NCI-H2227 treated with DMSO at 0.1 percent for 48 hours (cell line): ENCODE data around the gene SND1.

Source experiments
- DNase-seq: peaks from one replicate; lab custom pipeline; 2025; lab: John Stamatoyannopoulos, UW

Gene SND1

DNA sequence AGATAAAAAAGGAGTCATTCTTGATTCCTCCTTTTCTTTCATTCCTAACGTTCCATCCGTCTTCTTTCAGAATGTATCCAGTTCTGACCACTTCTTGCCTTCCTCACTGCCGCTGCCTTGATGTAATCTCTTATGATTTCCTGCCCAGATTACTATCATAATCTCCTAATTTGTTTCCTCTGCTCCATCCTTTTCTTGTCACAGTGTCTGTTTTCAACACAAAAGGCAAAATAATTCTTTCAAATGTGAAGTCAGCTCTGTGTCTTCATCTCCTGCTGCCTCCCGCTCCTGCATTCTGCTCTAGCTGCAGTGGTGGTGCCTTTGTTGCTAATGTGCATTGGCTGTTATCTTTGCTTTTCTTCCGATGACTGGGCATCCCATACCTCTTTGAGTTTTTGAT is 150.9 kb downstream of the SND1 start:
- no peak for DNase-seq

DNA sequence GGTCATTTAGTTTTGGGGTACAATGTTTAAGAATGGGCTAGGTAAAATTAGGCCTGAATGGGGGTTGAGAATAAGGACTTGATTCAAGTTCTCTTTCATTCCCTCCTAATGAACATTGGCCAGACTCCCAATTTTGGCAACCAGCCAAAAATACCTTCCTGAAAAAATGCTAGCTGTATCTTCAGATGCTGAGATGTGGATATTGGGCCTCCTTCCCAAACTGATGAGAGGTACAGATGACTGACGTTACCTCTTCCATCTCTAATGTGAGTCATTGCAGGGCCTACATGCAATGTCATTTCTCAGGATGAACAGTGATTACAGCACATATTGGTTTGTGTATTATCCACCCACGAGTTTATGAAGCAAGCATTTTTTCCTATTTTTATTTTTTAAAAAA is 151.6 kb downstream of the SND1 start:
- DNase-seq: no peak

DNA sequence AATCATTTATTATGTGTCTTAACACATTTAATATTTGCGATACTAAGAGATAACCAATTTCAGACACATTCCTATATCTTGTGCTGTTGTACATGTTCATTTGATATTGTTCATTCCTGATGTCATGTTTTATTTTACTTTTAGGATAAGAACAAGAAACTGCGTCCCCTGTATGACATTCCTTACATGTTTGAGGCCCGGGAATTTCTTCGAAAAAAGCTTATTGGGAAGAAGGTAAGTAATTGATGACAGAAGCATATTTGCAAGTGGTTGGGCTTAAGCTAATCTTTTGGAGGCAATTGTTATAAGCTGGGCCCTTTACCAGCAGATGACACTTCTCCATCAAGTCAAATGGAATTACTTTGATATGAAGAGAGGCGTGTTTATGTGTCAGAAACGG is 155.3 kb downstream of the SND1 start:
- no peak for DNase-seq

DNA sequence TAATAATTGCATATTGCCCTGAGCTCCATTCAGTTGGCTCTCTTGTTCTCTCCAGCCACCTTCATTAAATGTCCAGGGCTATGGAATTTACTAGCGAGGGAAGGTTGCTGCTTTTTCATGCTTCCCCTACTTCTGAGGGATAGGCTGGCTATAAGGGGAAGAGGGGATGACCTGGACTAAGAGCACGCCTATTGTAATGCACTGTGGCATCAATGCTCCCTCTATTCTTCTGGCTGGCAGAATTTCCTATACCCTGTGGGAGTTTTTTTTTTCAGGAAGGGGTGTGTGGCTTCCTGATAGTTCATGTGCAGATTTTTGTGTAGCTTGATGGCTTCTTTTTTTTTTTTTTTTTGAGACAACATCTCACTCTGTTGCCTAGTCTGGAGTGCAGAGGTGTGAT is 155.8 kb downstream of the SND1 start:
- no peak for DNase-seq

DNA sequence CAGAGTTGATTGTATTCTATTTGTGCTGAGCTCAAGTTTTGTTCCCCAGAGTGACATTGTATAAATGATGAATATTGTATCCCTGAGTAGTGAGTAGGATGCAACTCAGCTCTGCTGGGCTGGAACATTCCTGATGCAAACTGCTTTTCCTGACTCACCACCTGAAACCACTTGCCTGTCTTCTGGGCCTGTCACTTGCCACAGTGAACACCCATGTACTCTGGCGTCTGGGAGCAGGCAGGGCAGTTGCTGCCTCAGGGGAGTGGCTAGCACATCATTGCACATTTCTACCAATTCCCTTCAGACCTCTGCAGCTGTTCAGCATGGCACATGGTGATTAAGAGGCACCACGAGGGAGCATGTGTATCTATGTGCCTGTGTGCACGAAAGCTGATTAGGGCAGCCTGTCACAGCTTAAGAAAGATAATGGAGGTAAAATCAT is 157.3 kb downstream of the SND1 start:
- peak; percentile 59 for DNase-seq

DNA sequence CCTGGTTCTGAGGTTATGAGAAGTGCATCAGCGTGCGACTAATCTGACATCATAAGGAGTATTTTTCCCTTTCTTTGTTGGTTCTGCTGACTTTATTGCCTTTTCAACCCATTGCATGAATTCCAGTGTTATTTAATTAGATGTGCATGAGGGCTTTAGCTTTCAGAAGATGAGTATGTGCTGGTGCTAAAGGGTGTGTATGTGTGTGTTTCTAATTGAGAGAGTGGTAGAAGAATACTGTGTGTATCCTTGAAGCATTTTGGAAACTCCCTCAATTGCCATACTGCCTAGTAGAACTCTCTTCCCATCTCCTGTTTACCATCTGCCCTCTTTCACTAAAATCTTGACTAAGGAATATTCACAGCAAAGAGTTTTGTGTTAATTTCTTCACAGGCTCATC is 158.1 kb downstream of the SND1 start:
- DNase-seq: no peak

DNA sequence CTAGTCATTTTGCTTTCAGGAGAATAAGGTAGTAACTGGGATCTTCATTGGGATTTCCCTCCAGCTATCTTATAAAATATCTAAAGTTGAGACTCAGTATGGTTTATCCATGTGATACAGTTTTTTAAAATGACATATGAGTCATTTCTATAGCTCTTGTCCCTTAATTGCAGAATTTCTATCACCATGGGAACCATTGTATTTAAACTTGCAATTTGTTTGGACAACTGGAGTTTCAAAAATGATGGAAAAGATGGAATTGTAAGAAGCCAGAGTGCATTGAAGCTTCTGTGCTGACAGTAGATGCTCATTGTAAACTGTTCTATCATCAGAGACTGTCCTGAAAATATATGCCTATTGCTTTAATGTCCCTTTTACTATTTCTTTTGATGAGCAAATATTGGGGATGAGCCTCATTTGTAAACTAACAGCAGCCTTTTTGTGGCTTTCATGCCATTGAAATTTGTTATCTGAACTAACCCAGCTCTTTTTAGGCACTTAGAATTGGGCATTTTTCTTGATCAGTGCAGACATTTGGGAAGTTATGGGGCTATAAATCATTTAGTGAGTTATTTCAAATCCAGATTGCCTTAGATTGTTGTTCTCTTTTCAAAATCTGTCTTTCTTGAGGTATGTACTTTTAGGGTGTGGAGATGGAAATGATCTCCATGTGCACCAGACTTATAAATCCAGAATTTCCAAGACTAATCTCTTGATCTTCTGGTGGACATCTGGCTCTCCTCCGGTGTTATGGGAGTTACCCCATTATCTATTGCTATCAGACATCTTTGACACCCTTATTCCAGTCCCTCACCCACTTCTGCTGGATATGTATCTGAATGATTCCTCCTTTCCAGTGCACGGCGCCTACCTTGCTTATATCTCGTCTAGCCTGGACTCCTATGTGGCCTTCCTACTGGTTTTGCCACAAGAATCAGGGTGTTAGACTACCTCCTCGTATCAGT is 159.0 kb downstream of the SND1 start:
- no peak for DNase-seq

DNA sequence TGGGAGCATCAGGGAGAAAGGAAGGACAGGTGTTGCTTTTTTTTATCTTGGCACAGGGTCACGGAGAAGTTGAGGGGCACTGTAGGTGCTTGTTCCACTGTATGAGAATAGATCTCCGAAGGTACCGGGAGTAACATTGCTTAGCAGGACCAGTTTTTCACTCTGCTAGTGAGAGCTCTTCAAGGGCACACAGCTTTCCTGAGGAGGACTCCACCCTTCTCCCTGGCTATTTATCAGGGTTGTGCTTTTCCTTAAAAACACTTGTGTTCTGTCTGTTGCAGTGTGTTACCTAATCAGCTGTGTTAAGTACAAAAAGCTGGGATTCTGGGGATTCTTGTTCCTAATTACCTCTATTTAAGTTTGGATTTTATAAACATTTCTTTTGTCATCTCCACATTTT is 160.5 kb downstream of the SND1 start:
- DNase-seq: no peak

DNA sequence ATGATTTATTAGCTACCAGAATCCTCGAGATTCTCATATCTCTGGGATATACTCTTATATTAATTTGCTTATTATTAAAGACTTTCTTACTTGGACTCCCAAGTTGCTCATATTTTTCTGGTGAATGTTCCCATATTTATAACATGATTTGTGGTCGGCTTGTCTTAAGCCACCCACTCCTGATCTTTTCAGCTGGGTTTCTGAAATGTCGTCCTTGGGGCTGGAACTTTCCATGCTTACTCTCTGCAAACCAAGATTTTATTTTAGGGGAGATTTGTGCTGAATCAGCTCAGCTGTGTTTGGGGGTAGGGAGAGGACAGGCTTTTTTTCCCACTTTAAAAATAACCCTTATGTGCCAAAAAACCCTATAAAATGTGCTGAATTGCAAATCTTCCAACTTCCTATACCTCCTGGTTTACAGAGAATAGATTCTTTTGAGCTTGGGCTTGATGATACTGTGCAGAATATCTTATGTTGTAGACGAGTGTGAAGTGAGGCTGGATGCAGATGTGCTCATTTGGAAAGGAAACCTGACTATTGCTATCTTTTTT is 162.1 kb downstream of the SND1 start:
- DNase-seq: no peak

DNA sequence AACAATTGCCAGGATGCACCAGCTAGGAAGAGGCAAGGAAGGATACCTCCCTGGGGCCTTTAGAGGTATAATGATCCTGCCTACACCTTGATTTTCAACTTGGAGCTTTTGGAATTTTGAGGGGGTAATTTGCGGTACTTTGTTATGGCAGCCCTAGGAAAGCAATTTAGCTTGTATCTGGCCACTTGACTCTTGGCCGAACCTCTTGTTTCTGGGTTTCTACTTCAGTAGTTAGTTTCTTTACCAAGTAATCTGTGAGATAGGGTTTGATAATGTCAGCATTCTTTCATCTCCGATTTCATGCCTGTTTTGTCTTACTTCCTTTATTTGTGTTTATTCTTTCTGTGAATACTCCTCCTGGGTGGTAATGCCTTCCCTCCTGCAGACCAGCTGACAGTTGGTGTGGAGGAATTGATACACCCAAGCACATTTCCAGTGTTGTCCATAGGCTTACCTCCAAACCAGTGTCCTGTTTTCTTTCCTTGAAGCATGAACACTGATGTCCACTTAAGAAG is 163.7 kb downstream of the SND1 start:
- no peak for DNase-seq

DNA sequence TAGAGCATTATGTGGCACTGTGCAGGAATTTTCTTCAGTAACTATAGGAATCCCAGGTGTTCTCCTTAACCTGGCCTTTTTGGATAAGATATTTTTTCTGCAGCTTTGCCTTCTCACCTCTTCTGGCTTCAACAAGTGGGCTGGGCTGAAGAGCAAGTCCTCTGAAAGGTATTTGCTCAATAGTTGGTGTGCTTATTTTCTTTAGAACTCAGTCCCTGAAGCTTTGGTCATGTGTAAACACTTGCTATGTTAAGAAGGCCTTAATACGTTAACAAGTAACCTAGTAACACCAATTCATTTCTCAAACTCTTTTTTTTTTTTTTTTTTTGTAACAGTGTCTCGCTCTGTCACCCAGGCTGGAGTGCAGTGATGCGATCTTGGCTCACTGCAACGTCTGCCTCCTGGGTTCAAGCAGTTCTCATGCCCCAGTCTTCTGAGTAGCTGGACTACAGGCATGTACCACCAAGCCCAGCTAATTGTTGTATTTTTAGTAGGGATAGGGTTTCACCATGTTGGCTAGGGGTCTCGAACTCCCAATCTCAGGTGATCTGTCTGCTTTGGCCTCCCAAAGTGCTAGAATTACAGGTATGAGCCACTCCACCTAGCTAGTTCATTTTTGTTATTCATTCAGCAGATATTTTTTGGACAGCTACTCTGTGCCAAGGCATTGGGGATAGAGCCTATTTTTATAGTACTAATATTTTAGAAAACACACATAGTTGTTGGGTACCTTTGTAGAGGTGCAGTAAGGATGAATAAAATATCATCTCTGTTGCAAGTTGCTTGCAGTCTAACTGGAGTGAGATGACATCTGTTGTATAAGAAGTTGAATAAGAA is 164.6 kb downstream of the SND1 start:
- no peak for DNase-seq

DNA sequence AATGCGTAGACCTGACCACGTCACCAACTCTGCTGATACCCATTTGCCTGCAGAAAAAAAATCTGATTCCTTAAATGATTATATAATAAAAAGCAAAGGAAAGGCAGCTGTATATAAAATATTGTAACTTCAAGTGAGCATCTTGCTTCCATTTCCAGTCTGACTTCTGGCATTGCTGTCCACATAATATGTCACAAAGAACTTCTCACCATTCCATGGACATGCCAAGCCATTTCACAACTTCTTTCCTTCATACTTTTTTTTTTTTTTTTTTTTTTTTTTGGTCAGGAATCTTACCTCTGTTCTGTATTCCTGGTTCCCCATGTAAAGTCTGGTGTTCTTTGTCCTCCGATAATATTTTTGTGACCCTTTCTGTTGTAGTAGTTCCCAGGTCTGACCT is 165.5 kb downstream of the SND1 start:
- no peak for DNase-seq

DNA sequence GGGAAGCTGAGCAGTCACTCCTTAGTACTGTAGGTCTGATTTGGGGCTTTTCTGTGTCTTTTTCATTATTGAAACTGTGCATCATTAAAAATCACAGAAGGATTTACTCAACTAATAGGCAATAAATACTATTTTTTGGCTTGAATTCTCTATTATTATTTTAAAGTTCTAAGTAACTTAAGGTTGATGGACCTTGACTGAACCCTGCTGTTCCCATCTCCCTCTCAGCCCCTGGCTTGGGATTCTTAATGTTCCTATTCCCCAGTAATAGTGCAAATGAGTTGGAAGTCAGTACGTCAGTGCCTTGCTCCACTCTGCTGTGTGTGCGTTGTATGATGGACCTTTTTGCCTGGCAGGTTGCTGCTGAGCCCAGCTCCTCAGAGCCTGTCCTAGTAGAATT is 166.3 kb downstream of the SND1 start:
- no peak for DNase-seq

DNA sequence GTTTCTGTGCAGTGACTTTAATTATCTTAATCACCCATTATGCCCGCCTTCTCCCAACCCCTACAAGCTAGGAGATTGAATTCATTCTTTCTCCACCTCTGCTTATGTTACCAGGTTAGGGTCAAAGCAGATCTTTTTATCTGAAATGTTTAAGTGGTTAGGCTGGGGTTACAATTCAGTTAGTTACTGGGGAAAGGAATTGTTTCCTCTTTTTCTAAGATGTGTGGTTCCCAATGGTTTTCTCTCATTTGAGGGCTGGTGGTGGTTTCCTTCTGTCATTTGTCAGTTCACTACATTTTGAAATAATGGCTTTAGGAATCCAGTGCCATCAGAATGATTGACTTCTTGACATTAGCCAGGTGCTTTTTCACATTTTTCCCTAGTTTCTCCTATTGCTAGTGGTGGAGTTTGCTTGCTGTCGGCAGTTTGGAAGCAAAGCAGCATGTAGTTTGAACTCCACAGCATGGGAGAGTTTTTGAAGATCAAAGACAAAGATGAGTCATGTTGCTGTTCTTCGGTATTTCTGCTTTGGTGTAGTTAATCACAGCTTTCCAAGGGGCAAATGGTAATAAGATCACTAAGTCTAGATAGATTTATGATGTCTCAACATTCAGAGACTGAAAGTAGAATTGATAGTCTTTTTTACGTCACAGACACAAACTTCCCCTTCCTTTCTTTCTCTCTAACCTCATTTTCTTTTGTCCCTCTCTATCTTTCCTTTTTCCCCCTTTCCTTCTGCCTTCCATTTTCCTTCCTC is 168.2 kb downstream of the SND1 start:
- peak; percentile 67 for DNase-seq

DNA sequence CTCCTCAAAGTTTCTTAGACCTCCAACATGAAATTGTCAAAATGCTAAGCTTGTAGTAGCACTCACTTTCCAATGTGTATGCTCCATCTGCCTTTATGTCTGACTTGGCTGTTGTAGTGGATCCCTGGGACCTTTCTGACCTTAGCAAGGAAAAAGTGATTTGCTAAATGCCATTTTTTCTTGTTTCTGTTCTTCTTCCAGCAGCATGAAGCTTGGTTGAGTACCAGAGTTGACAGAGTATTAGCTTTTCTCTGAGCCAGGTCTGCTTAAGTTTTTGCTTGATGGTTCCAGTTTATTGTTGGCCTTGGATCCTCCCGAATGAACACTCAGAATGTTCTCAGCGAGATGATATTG is 168.7 kb downstream of the SND1 start:
- no peak for DNase-seq

DNA sequence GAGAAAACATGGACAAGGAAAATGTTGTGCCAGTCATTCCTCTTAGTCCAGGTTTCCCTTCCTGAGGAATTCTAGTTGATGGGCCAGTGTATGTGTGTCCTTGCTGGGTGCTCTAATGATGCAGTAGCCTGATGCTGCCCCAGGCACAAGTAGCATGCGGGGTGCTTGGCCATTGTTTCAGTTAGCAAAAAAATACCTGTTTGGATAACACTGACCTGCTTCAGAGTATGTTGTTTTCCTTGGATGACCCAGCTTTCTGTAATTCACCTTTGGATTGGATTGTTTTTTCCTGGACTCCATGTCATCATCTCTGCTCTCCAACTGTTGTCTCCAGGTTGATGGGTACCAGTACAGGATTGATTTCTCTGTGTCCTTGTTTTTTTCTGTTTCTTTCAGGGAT is 169.2 kb downstream of the SND1 start:
- no peak for DNase-seq

DNA sequence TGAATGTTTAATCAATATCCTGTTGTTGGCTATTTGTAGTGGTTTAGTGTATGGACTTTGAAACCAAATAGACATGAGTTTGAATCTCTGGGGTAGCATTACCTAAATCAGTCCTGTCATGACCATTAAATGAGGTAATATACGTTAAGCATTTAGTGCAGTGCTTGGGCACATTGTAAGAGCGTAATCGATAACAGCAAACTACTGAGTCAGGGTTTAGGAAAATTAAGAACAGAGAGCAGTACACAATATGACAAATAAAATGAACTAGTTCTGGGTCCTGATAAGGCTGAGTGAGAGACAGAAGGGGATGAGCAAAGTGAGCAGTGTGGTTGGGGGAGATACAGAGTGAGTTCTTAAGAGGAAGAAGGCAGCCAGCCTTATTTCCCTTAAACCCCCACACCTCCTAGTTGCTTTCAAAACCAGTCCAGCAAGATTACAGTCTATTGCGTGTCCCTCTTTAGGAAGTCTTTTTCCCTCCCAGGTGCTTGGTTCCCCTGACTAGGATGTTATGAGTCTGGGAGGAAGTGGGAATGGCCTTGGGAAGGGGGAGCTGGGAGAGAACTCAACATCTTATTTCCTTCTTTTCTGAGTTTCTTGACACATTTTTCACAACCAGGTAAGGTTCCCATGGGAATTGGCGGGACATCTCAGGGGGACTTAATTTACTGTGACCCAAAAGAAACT is 171.0 kb downstream of the SND1 start:
- DNase-seq: no peak

DNA sequence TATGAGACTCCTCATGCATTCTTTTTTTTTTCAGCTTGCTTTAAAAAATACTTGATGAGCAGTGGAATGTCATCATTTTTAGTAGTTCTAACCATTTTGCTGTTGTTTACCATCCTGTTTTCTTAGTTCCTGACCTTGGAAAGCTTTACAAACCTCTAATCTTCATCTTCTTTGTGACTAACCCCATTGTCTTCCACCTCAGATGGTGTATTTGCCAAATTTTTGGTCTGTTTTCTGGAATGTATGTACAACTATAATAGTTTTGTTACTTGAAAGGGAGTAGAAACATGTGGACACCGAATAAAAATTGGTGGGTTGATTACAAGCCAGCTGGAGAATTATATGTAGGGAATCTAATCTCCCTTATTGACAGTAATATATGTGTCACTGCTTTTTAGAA is 172.7 kb downstream of the SND1 start:
- DNase-seq: no peak

DNA sequence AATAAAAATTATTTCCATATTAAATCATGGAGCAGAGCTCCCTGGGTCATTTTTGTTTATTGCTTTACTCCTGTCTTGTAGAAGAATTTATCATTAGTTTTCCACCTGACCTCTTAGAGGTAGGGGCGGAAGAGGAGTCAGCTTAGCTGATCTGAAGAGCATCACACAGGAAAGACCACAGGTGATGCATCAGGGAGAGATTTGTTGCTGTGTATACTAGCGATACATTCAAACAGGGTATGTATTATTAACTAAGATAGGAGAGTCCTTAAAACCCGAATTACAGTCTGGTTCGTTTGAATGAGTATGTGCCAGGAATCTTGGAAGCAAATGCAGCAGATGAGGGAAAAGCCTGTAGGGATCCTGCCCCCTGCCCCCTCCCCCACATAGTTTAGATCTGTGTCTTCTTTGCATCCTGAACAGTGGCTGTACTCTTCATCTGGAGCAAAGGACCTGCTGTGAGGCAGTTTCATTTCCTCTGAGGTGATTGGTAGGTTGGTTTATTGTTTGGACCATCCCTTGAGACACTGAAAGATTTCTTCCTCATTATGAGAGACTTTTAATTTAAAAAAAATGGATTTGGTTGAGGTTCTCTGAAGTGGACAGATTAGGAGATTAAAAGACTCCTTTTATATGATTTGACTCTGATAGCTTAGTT is 177.0 kb downstream of the SND1 start:
- no peak for DNase-seq

DNA sequence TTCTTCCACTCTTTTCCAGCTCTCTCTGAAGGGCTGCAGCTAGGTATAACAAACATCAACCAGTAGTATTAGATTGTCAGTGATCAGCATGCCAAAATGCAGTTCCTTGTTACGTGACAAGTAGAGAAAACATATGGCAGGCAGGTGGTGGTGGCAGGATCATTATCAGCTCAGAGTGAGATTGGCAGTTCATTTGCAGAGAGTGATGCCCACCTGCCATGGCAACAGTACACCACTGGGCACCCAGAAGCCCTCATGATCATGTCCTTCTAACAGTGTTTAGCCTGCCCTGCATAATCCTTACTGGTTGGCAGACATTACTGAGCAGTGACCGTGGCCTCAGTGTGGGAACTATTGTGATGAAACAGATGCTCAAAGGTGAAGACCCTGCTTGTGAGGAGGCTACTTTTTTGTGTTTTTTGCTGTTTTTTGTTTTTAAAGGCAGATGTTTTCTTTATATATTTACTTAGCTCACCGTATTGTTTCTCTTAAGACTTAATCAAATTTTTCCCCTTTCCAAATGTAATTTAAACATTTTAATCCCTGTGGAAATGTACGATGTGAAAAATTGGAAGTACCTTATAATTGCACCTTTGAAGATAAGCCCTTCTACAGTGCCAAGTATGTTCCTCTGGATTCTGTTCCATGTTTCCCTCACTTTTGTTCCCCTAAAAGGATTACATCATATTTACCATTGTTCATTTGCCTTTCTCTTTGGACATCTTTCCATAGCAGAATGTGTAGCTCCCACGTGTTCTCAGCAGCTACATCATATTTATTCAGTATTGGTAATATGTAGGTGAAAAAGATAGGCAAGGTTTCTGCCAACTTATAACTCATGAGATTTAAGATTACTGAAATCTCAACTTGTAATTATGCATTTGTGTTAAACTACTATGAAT is 179.6 kb downstream of the SND1 start:
- no peak for DNase-seq
